ENCODE results near the gene C4BPB. TPM values are rescaled to one million over a fixed set of nuclear protein-coding genes. Genes with fewer than 3 reads are reported as not detected.
A peak's percentile ranks its signal among the peaks of the same experiment; 100 is the strongest.

Gene C4BPB
- total RNA-seq, 1 donor from 2014 or later, result not detected

- DNase-seq (ENCODE audit: low read depth), result peak; percentile 68
Observed at GRCh38 chr1:207084701-207085180, 3.9 kb upstream of the C4BPB start.

GRCh38 chr1:207085887-207086286, 2.8 kb upstream of the C4BPB start:
- DNase-seq (ENCODE audit: low read depth), result no peak

GRCh38 chr1:207088161-207088560, 499 bp upstream of the C4BPB start:
- no peak for DNase-seq (ENCODE audit: low read depth)

GRCh38 chr1:207089627-207090355, 1.1 kb downstream of the C4BPB start:
- DNase-seq (ENCODE audit: low read depth), result no peak

- no peak for DNase-seq (ENCODE audit: low read depth)
Observed at GRCh38 chr1:207091200-207091908, 2.7 kb downstream of the C4BPB start.

GRCh38 chr1:207093944-207094343, 5.3 kb downstream of the C4BPB start:
- DNase-seq (ENCODE audit: low read depth), result no peak

GRCh38 chr1:207097871-207098324, 9.2 kb downstream of the C4BPB start:
- DNase-seq (ENCODE audit: low read depth), result no peak

- DNase-seq (ENCODE audit: low read depth), result no peak
Observed at GRCh38 chr1:207101720-207102119, 13.1 kb downstream of the C4BPB start.

- no peak for DNase-seq (ENCODE audit: low read depth)
Observed at GRCh38 chr1:207102146-207102545, 13.5 kb downstream of the C4BPB start.

- DNase-seq (ENCODE audit: low read depth), result no peak
Observed at GRCh38 chr1:207102659-207103058, 14.0 kb downstream of the C4BPB start.

- DNase-seq (ENCODE audit: low read depth), result peak; percentile 81
Observed at GRCh38 chr1:207103892-207104373, 15.3 kb downstream of the C4BPB start, which contains the start of gene C4BPA. TSS of gene C4BPA (plus strand) at chr1:207104233. CDS start at chr1:207113026, 8,793 bp downstream.

- DNase-seq (ENCODE audit: low read depth), result no peak
Observed at GRCh38 chr1:207109004-207109403, 20.3 kb downstream of the C4BPB start.

- DNase-seq (ENCODE audit: low read depth), result no peak
Observed at GRCh38 chr1:207112616-207113296, 24.1 kb downstream of the C4BPB start.

GRCh38 chr1:207115269-207115668, 26.6 kb downstream of the C4BPB start:
- DNase-seq (ENCODE audit: low read depth), result no peak

GRCh38 chr1:207124389-207124788, 35.7 kb downstream of the C4BPB start:
- no peak for DNase-seq (ENCODE audit: low read depth)

GRCh38 chr1:207128336-207128921, 39.8 kb downstream of the C4BPB start:
- DNase-seq (ENCODE audit: low read depth), result no peak

- no peak for DNase-seq (ENCODE audit: low read depth)
Observed at GRCh38 chr1:207129053-207129452, 40.4 kb downstream of the C4BPB start.

GRCh38 chr1:207130252-207131036, 41.8 kb downstream of the C4BPB start:
- DNase-seq (ENCODE audit: low read depth), result no peak

GRCh38 chr1:207131163-207131562, 42.5 kb downstream of the C4BPB start:
- no peak for DNase-seq (ENCODE audit: low read depth)

GRCh38 chr1:207134581-207134980, 45.9 kb downstream of the C4BPB start:
- no peak for DNase-seq (ENCODE audit: low read depth)

- no peak for DNase-seq (ENCODE audit: low read depth)
Observed at GRCh38 chr1:207139616-207140015, 51.0 kb downstream of the C4BPB start.
